HepG2 (cell line): ENCODE results near the gene ACCSL. TPM values are rescaled to one million over a fixed set of nuclear protein-coding genes. Genes with fewer than 3 reads are reported as not detected.
A peak's percentile ranks its signal among the peaks of the same experiment; 100 is the strongest.

Source experiments
- AHR ChIP-seq: IDR thresholded peaks from 2 replicates; pipeline ENCODE4 v1.6.1; 2018; ENCODE audit warnings: missing genetic modification reagents, missing compliant biosample characterization
- FOXK1 ChIP-seq: sonication (generic); formaldehyde crosslinking; IDR thresholded peaks from 2 replicates; pipeline ENCODE4 v1.4.0; 2020; ENCODE audit warnings: low read depth, missing genetic modification reagents, borderline replicate concordance
- GPN1 ChIP-seq: sonication (generic); formaldehyde crosslinking; IDR thresholded peaks from 2 replicates; pipeline ENCODE4 v1.5.1; 2020; ENCODE audit warnings: missing genetic modification reagents, borderline replicate concordance
- KLF9 ChIP-seq: IDR thresholded peaks from 2 replicates; pipeline ENCODE4 v1.6.1; 2016; ENCODE audit warnings: low read depth
- MYC ChIP-seq: sonication (generic); formaldehyde crosslinking; IDR thresholded peaks from 2 replicates; pipeline ENCODE4 v1.9.0; 2021; ENCODE audit warnings: missing genetic modification reagents, borderline replicate concordance
- NFE2 ChIP-seq: sonication (generic); formaldehyde crosslinking; IDR thresholded peaks from 2 replicates; pipeline ENCODE4 v1.4.0; 2020; ENCODE audit warnings: missing genetic modification reagents
- NFE2L2 ChIP-seq: fragments of 150-350 bp; IDR thresholded peaks from 2 replicates; pipeline ENCODE4 v1.6.1; 2014; ENCODE audit warnings: low read length
- PHF8 ChIP-seq: sonication (generic); formaldehyde crosslinking; IDR thresholded peaks from 2 replicates; pipeline ENCODE4 v1.5.0; 2020; ENCODE audit warnings: missing genetic modification reagents
- SATB2 ChIP-seq: sonication (generic); formaldehyde crosslinking; IDR thresholded peaks from 2 replicates; pipeline ENCODE4 v1.5.0; 2020; ENCODE audit warnings: missing genetic modification reagents
- SMAD1 ChIP-seq: sonication (generic); formaldehyde crosslinking; IDR thresholded peaks from 2 replicates; pipeline ENCODE4 v1.4.0; 2020; ENCODE audit warnings: missing genetic modification reagents, low read depth, mild to moderate bottlenecking, borderline replicate concordance
- ZNF350 ChIP-seq: sonication (generic); formaldehyde crosslinking; IDR thresholded peaks from 2 replicates; pipeline ENCODE4 v1.4.0; 2020; ENCODE audit warnings: mild to moderate bottlenecking, low read depth, missing genetic modification reagents, borderline replicate concordance
- ZNF451 ChIP-seq: sonication (generic); formaldehyde crosslinking; IDR thresholded peaks from 2 replicates; pipeline ENCODE4 v1.5.0; 2020; ENCODE audit warnings: mild to moderate bottlenecking, missing genetic modification reagents
- ZNF563 ChIP-seq: sonication (generic); formaldehyde crosslinking; IDR thresholded peaks from 2 replicates; pipeline ENCODE4 v1.8.0; 2022; ENCODE audit warnings: mild to moderate bottlenecking, moderate library complexity, missing genetic modification reagents
- ZNF841 ChIP-seq: sonication (generic); formaldehyde crosslinking; IDR thresholded peaks from 2 replicates; pipeline ENCODE4 v1.8.1; 2023; ENCODE audit warnings: missing genetic modification reagents, borderline replicate concordance
- polyA plus RNA-seq, 8 experiments: library from polyadenylated mRNA; depleted of rRNA in 3 of 8; stranded (reverse) in 7 of 8; unstranded in 1 of 8; fragments of >200 nt; fragmentation: Illumina TruSeq in 4 of 8; extraction: Trizol in 4 of 8; gene quantifications; 2 replicates each; pipeline versions ENCODE4 v1.2.1 to v1.2.3, GENCODE V29; 2011 to 2016; ENCODE audit warnings: low read depth in 4 of 8, missing spikeins in 1 of 8, mixed read lengths in 1 of 8; ENCODE audit not compliant: insufficient read depth in 1 of 8
- total RNA-seq, 5 experiments: library from RNA; depleted of rRNA; stranded (reverse); fragments of >200 nt; fragmentation: Illumina TruSeq; extraction: Trizol; gene quantifications; 2 replicates each; pipeline ENCODE4 v1.2.3, GENCODE V29; 2016; ENCODE audit warnings: low read depth in 1 of 5
- TF ChIP-seq, protein P1 (sequence below): IDR thresholded peaks from 2 replicates; pipeline ENCODE4 v1.6.1; 2016; ENCODE audit warnings: missing compliant biosample characterization, missing genetic modification reagents, borderline replicate concordance
- TF ChIP-seq, protein P2 (sequence below): IDR thresholded peaks from 2 replicates; pipeline ENCODE4 v1.6.1; 2016; ENCODE audit warnings: control low read depth
- TF ChIP-seq, protein P3 (sequence below): sonication (generic); formaldehyde crosslinking; IDR thresholded peaks from 2 replicates; pipeline ENCODE4 v1.4.0; 2020; ENCODE audit warnings: missing genetic modification reagents
- TF ChIP-seq, protein P4 (sequence below): sonication (generic); formaldehyde crosslinking; IDR thresholded peaks from 2 replicates; pipeline ENCODE4 v1.5.1; 2020; ENCODE audit warnings: missing genetic modification reagents, mild to moderate bottlenecking, borderline replicate concordance
- TF ChIP-seq, protein P5 (sequence below): sonication (generic); formaldehyde crosslinking; conservative IDR thresholded peaks from 2 replicates; pipeline ENCODE4 v1.8.0; 2022; ENCODE audit warnings: mild to moderate bottlenecking, moderate library complexity, missing genetic modification reagents
- TF ChIP-seq, protein P6 (sequence below): sonication (generic); formaldehyde crosslinking; IDR thresholded peaks from 2 replicates; pipeline ENCODE4 v1.4.0; 2020; ENCODE audit warnings: missing genetic modification reagents

ACCSL gene
- total and polyA plus RNA-seq, 2 of the 13 experiments (the other 11 are each of a cell fraction or from before 2014, with no cell fraction given), result not detected

DNA sequence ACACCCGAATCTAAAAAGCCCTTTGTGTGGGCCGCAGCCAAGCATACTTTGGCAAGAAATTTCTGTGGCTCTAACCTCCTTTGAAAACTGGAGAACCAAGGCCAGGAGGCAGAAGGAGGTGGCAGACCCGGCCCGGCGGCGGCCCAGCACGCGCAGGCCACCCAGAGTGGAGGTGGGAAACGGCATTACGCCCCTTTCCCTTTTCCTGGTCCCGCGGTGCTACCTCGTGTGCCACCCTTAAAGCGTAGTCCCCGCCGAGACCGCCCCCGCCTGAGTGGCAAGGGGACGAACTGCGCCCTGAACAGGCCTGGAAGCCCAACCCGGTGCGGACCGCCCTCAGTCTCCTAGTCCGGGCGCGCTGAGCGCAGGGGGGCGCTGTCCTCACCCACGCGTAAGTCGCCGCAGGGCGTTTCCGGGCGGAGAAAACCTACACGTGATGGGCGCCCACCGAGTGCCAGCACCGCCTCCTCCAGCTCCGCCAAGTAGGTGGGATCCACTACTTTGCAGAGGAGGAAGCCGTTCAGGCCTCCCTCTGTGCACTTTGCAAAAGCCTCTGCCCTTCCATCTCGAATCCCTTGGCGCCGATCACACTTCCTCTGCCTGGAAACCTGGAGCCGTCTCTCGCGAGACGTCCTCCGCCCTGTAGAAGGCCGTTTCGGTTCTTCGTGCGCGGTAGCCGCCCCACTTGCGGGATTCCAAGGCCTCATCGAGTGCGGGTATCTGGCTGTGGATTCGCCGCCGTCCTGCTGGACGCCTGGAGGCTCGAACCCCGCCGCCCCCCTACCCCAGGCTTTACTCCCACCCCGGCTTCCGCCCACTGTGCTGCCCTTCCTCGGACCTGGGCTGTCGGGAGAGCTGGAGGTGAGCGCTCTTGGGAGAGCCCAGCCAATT lies 18.3 kb downstream of the ACCSL start, which contains the start of gene ACCS (continued):
- TF ChIP-seq, protein P1, sequence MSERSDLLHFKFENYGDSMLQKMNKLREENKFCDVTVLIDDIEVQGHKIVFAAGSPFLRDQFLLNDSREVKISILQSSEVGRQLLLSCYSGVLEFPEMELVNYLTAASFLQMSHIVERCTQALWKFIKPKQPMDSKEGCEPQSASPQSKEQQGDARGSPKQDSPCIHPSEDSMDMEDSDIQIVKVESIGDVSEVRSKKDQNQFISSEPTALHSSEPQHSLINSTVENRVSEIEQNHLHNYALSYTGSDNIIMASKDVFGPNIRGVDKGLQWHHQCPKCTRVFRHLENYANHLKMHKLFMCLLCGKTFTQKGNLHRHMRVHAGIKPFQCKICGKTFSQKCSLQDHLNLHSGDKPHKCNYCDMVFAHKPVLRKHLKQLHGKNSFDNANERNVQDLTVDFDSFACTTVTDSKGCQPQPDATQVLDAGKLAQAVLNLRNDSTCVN, result no peak
- TF ChIP-seq MYC (CRISPR knock-in tag), result peak; percentile 65; the same call in 1 of the 2 replicates
- TF ChIP-seq, protein P2, sequence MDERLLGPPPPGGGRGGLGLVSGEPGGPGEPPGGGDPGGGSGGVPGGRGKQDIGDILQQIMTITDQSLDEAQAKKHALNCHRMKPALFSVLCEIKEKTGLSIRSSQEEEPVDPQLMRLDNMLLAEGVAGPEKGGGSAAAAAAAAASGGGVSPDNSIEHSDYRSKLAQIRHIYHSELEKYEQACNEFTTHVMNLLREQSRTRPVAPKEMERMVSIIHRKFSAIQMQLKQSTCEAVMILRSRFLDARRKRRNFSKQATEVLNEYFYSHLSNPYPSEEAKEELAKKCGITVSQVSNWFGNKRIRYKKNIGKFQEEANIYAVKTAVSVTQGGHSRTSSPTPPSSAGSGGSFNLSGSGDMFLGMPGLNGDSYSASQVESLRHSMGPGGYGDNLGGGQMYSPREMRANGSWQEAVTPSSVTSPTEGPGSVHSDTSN (CRISPR knock-in tag), result no peak
- TF ChIP-seq, protein P3, sequence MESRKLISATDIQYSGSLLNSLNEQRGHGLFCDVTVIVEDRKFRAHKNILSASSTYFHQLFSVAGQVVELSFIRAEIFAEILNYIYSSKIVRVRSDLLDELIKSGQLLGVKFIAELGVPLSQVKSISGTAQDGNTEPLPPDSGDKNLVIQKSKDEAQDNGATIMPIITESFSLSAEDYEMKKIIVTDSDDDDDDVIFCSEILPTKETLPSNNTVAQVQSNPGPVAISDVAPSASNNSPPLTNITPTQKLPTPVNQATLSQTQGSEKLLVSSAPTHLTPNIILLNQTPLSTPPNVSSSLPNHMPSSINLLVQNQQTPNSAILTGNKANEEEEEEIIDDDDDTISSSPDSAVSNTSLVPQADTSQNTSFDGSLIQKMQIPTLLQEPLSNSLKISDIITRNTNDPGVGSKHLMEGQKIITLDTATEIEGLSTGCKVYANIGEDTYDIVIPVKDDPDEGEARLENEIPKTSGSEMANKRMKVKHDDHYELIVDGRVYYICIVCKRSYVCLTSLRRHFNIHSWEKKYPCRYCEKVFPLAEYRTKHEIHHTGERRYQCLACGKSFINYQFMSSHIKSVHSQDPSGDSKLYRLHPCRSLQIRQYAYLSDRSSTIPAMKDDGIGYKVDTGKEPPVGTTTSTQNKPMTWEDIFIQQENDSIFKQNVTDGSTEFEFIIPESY (CRISPR knock-in tag), result 0 out of 2 replicates have a peak, but pooled peaks have one; percentile 15
- TF ChIP-seq ZNF841 (CRISPR knock-in tag), result no peak
- peak; percentile 38; the same call in 1 of the 2 replicates for TF ChIP-seq PHF8
- no peak for TF ChIP-seq ZNF350 (CRISPR knock-in tag)
- TF ChIP-seq, protein P4, sequence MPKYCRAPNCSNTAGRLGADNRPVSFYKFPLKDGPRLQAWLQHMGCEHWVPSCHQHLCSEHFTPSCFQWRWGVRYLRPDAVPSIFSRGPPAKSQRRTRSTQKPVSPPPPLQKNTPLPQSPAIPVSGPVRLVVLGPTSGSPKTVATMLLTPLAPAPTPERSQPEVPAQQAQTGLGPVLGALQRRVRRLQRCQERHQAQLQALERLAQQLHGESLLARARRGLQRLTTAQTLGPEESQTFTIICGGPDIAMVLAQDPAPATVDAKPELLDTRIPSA (CRISPR knock-in tag), result no peak
- TF ChIP-seq NFE2L2, result no peak
- no peak for TF ChIP-seq NFE2 (CRISPR knock-in tag)
- TF ChIP-seq ZNF563 (CRISPR knock-in tag), result peak; percentile 58; the same call in 1 of the 2 replicates
- no peak for TF ChIP-seq GPN1 (CRISPR knock-in tag)
- TF ChIP-seq, protein P5, sequence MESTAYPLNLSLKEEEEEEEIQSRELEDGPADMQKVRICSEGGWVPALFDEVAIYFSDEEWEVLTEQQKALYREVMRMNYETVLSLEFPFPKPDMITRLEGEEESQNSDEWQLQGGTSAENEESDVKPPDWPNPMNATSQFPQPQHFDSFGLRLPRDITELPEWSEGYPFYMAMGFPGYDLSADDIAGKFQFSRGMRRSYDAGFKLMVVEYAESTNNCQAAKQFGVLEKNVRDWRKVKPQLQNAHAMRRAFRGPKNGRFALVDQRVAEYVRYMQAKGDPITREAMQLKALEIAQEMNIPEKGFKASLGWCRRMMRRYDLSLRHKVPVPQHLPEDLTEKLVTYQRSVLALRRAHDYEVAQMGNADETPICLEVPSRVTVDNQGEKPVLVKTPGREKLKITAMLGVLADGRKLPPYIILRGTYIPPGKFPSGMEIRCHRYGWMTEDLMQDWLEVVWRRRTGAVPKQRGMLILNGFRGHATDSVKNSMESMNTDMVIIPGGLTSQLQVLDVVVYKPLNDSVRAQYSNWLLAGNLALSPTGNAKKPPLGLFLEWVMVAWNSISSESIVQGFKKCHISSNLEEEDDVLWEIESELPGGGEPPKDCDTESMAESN (CRISPR knock-in tag), result peak; percentile 20; the same call in 1 of the 2 replicates
- no peak for TF ChIP-seq SMAD1 (CRISPR knock-in tag)
- TF ChIP-seq SATB2 (CRISPR knock-in tag), result no peak
- TF ChIP-seq, protein P6, sequence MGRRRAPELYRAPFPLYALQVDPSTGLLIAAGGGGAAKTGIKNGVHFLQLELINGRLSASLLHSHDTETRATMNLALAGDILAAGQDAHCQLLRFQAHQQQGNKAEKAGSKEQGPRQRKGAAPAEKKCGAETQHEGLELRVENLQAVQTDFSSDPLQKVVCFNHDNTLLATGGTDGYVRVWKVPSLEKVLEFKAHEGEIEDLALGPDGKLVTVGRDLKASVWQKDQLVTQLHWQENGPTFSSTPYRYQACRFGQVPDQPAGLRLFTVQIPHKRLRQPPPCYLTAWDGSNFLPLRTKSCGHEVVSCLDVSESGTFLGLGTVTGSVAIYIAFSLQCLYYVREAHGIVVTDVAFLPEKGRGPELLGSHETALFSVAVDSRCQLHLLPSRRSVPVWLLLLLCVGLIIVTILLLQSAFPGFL, result no peak
- no peak for TF ChIP-seq ZNF451
- no peak for TF ChIP-seq KLF9 (CRISPR knock-in tag)
- TF ChIP-seq FOXK1 (CRISPR knock-in tag), result no peak
- no peak for TF ChIP-seq AHR (CRISPR knock-in tag)
